CD4-positive, alpha-beta T cell treated with Interleukin-2 at 100 ng/mL for 4 hours (primary cell): ENCODE measurements around the gene TMEM164.
A peak's percentile ranks its signal among the peaks of the same experiment; 100 is the strongest.
"Not testable (repeated sequence)": the region's sequence is repeated elsewhere in the genome, so short reads cannot be mapped to it uniquely, and the experiment has no call there.

Experiments used
- DNase-seq: peaks from one replicate; pipeline ENCODE4 v3.0.0-alpha.2; 2020; ENCODE audit warnings: low spot score

Gene TMEM164

GRCh38 chrX:110002300-110003166, at the start of gene TMEM164:
TMEM164 (plus strand) TSS chrX:110003114; CDS start chrX:110003775, 661 bp downstream.
- peak; percentile 80 for DNase-seq

- no peak for DNase-seq
Observed at GRCh38 chrX:109954333-109954732, 48.6 kb upstream of the TMEM164 start.

GRCh38 chrX:109954955-109955354, 48.0 kb upstream of the TMEM164 start:
- DNase-seq, result no peak

- no peak for DNase-seq
Observed at GRCh38 chrX:109958266-109958665, 44.6 kb upstream of the TMEM164 start.

GRCh38 chrX:109959356-109959871, 43.5 kb upstream of the TMEM164 start:
- DNase-seq, result no peak

- DNase-seq, result no peak
Observed at GRCh38 chrX:109964390-109964789, 38.5 kb upstream of the TMEM164 start.

- DNase-seq, result no peak
Observed at GRCh38 chrX:109966246-109966645, 36.7 kb upstream of the TMEM164 start.

DNA sequence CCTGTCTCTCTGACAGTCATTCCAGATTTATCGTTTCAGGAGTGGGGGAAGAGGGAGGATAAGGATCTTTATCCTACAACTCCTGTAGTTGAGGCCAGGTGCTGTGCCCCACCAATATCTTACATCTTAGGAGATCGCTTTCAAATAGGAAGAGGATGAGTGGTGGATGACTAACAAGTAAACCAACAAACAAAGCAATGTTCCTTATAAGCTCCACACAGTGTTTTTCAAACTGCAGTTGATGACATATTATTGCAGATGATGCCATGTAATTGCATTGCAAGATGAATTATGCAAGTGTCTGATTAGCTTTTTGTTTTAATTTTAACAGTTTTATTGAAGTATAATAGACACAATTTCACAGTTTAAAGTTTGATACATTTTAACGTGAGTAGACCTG, 35.8 kb upstream of the TMEM164 start:
- DNase-seq, result no peak

- DNase-seq, result not testable (repeated sequence)
Observed at GRCh38 chrX:109970841-109971240, 32.1 kb upstream of the TMEM164 start.

DNA sequence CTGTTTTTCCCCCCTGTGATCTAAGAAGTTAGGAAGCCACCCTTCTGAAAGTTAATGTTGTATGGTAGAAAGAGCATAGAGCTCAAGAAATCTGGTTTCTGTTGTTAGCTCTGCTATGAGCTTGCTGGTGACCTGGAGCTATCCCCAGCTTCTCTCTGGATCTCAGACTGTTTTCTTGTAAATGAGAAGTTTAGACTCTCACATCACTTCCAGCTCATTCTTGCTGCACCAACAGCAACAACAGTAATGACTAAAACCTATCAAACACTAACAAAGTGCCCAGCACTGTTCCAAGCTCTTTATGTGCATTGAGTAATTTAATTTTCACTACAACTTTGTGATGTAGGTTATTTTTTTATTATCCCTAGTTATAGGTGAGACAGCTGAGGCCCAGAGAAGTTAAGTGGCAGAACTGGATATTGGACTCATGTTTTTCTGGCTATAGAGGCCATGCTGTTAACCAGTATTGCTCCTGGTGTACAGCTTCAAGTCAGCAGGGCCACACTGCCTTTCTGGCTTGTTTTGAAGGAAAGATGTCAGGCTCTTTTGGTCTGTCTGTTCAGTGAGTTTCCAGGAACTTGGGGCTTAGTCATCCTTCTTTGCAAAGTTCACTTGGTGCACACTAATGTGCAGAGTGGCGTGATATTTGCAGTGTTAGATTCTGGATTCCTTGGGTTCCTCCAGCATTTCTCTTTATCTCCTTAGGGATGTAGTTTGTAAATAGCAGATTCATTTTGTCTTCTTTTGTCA, 27.8 kb upstream of the TMEM164 start:
- no peak for DNase-seq

- DNase-seq, result not testable (repeated sequence)
Observed at GRCh38 chrX:109985210-109985609, 17.7 kb upstream of the TMEM164 start.

GRCh38 chrX:109987884-109988283, 15.0 kb upstream of the TMEM164 start:
- no peak for DNase-seq

GRCh38 chrX:109990582-109991276, 12.2 kb upstream of the TMEM164 start:
- peak; percentile 3 for DNase-seq

DNA sequence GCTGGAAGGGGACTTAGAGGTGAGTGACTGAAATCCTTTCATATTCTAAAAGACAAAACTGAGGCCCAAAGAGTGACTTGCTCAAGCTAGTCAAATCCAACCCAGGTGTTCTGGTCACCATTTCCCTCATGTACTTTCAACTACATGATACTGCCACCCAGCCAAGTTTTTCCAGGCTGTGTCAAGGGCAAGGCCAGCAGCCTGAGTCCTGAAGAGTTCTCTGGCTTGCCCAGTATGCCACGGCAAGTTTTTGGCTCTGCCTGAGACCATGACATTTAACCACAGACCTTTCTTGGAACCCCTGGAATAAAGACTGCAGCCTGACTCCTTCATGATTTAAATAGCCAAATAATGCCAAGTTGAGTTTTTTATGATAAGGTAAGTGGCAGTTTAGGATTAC, 10.7 kb upstream of the TMEM164 start:
- DNase-seq, result no peak

GRCh38 chrX:109995155-109995554, 7.8 kb upstream of the TMEM164 start:
- no peak for DNase-seq

DNA sequence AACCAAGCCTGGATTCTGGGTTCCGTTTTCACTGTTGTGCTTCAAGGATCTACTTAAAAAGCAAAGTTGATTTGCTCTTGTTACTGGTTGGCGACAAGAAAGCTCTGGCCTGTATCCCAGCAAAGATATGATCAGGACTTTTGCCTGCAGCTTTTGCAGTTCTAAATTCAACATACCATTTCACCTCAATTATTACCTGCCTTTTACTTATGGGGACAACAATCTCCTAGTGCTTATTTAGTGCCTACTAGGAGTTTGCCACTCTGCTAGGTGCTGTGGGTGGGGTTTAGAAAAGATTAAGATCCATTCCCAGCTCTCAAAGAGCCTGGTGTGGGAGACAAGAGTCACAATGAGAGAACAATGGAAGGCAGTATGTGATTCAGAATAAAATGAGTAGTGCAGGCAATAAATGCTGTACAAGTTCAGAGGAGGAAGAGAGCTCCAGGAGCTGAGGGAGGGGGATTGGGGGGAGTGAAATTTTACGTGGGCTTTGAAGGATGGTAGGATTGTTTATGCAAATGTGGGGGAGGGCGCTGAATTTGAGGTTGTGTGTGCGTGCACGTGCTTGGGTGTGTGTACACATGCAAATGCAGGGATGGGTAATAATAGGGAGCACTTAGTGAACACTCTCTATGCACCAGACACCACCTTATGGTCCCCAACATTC, 5.0 kb upstream of the TMEM164 start:
- no peak for DNase-seq

DNA sequence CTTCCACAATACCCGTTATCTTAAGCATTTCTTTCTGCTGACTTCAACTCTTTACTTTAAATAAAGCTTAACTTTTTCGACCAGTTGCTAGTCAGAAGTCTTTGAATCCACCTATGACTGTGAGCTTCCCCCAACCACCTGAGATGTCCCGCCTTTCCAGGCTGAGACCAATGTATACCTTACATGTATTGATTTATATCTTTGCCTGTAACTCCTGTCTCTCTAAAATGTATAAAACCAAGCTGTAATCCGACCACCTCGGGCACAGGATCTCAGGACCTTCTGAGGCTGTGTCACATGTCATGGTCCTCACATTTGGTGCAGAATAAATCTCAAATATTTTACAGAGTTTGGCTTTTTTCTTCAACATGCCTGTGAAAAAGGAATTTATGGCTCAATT, 2.9 kb upstream of the TMEM164 start:
- no peak for DNase-seq

DNA sequence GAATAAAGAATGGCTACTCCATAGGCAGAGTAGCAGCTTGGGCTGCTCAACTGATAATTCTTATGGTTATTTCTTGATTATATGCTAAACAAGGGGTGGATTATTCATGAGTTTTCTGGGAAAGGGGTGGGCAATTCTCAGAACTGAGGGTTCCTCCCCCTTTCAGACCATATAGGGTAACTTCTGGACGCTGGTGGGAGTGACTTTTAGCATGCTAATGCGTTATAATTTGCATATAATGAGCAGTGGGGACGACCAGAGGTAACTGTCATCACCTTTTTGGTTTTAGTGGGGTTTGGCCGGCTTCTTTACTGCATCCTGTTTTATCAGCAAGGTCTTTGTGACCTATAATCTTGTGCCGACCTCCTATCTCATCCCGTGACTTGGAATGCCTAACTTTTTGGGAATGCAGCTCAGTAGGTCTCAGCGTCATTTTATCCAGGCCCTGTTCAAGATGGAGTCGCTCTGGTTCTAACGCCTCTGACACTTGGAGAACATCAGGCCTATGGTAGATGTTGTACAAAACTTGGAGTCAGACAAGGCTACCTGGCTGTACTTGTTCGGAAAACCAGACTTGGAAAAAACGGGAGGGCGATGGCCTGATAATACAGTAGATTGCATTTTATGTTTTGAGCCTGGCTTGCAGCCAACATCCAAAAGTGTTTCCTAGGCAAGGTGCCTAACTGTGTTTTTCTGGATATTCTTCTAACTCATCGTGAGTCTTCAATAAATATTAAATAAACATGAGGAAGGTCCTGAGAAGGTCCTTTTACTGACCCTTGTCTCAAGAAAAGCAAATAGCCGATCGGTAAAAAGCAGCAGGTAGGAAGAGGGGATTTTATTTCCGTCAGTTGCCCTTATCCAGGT, 1.8 kb upstream of the TMEM164 start:
- no peak for DNase-seq

- DNase-seq, result no peak
Observed at GRCh38 chrX:110001740-110002299, 1.1 kb upstream of the TMEM164 start.
